SU-DHL-6 (cell line): ENCODE results near the gene HTR3B.

Experiments
- H2AFZ ChIP-seq: fragments of 200-600 bp; sonication (generic); 2 replicates; pipeline ENCODE4 v1.6.1; 2014; ENCODE audit warnings: low read depth, mild to moderate bottlenecking, moderate library complexity, mixed read lengths, antibody characterized with exemption, low read length; ENCODE audit not compliant: severe bottlenecking
- H3F3A ChIP-seq: fragments of 200-600 bp; shearing (Covaris generic); 2 replicates; pipeline ENCODE4 v1.6.0; 2016; ENCODE audit warnings: antibody characterized with exemption, mild to moderate bottlenecking; ENCODE audit not compliant: insufficient read depth
- H3K27ac ChIP-seq: fragments of 200-600 bp; sonication (generic); 2 replicates; pipeline ENCODE4 v1.5.1; 2016; ENCODE audit warnings: low read depth, mild to moderate bottlenecking, low read length, moderate library complexity, mixed read lengths
- H3K27me3 ChIP-seq: fragments of 200-600 bp; sonication (generic), shearing (Covaris generic); 2 replicates; pipeline ENCODE4 v1.6.0; 2014; ENCODE audit warnings: mild to moderate bottlenecking, low read length
- H3K36me3 ChIP-seq: fragments of 200-600 bp; sonication (generic); 2 replicates; pipeline ENCODE4 v1.6.1; 2014; ENCODE audit warnings: mild to moderate bottlenecking, low read length, mixed read lengths
- H3K4me2 ChIP-seq: fragments of 300-600, 200-600 bp; shearing (Covaris generic), sonication (generic); 2 replicates; pipeline ENCODE4 v1.6.0; 2014; ENCODE audit warnings: low read length, low read depth, mild to moderate bottlenecking; ENCODE audit not compliant: poor library complexity, severe bottlenecking
- H3K4me3 ChIP-seq: fragments of 200-600 bp; sonication (generic); 2 replicates; pipeline ENCODE4 v1.5.1; 2014; ENCODE audit warnings: antibody characterized with exemption, low read length, mild to moderate bottlenecking, mixed read lengths; ENCODE audit not compliant: insufficient read depth, poor library complexity, severe bottlenecking
- H3K79me2 ChIP-seq: fragments of 200-600 bp; sonication (generic); 2 replicates; pipeline ENCODE4 v1.6.1; 2014; ENCODE audit warnings: mild to moderate bottlenecking, low read length, moderate library complexity; ENCODE audit not compliant: insufficient read depth
- H3K9ac ChIP-seq: fragments of 200-600 bp; sonication (generic); 2 replicates; pipeline ENCODE4 v1.7.0; 2014; ENCODE audit warnings: mild to moderate bottlenecking, low read length
- H3K9me2 ChIP-seq: fragments of 200-600 bp; sonication (generic); replicated peaks from 2 replicates; pipeline ENCODE4 v1.6.1; 2014; ENCODE audit warnings: low read length; ENCODE audit not compliant: insufficient read depth
- H3K9me3 ChIP-seq: fragments of 200-600 bp; sonication (generic); 2 replicates; pipeline ENCODE4 v1.6.1; 2014; ENCODE audit warnings: low read length, mixed read lengths; ENCODE audit not compliant: insufficient read depth
- H4K20me1 ChIP-seq: fragments of 200-600 bp; sonication (generic); 2 replicates; pipeline ENCODE4 v1.6.1; 2014; ENCODE audit warnings: low read depth, mild to moderate bottlenecking, antibody characterized with exemption, low read length, moderate library complexity, mixed read lengths
- EZH2phosphoT487 ChIP-seq: fragments of 200-600 bp; sonication (generic), shearing (Covaris generic); conservative IDR thresholded peaks from 2 replicates; pipeline ENCODE4 v1.6.1; 2018; ENCODE audit warnings: mild to moderate bottlenecking, antibody characterized with exemption, low read length, moderate library complexity, mixed read lengths
- TF ChIP-seq, protein P1 (sequence below): fragments of 200-600 bp; sonication (generic); IDR thresholded peaks from one replicate; pipeline ENCODE4 v1.5.1; 2017; ENCODE audit warnings: antibody characterized with exemption, mild to moderate bottlenecking, low read length, moderate library complexity; ENCODE audit not compliant: insufficient read depth, poor library complexity, severe bottlenecking

Gene HTR3B, protein sequence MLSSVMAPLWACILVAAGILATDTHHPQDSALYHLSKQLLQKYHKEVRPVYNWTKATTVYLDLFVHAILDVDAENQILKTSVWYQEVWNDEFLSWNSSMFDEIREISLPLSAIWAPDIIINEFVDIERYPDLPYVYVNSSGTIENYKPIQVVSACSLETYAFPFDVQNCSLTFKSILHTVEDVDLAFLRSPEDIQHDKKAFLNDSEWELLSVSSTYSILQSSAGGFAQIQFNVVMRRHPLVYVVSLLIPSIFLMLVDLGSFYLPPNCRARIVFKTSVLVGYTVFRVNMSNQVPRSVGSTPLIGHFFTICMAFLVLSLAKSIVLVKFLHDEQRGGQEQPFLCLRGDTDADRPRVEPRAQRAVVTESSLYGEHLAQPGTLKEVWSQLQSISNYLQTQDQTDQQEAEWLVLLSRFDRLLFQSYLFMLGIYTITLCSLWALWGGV

DNA sequence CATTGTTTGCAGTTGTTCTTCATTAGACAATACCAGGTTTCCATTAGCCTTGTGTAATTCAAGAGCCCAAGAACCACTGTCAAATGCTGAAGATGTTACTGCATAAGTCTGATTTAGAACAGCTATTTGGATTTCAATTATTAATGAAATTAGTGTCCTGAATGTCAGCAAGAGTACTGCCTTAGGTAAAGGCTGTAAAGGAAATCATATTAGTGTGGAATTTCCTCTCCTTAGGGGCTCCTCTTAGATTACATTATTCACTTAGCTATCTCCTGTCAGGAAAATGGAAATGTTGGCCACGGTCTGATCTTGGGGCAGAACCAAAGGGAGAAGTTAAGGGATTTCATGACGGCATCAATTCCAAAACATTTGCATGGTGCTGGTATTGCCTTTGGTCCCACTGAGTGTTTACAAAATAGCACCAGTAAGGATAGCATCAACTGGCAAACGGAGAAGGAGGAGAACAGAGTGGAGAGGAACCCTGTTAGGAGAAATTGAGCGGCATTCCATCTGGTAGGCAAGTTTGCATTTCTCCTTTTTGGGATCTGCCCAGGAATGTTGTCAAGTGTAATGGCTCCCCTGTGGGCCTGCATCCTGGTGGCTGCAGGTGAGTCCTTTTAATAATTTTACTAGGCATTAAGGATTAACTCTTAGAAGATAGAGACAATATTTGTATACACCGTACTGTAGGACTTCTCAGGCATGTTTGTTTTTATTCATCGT lies at the start of gene HTR3B:
TSS of gene HTR3B (plus strand) at position 418 of the 723 bp plus-strand sequence. CDS start at position 556, 138 bp downstream.
- no peaks in the 10 kb centered on the region for H3K36me3 ChIP-seq
- no peaks in the 10 kb centered on the region for H4K20me1 ChIP-seq
- no peak for TF ChIP-seq EZH2phosphoT487
- TF ChIP-seq, protein P1, sequence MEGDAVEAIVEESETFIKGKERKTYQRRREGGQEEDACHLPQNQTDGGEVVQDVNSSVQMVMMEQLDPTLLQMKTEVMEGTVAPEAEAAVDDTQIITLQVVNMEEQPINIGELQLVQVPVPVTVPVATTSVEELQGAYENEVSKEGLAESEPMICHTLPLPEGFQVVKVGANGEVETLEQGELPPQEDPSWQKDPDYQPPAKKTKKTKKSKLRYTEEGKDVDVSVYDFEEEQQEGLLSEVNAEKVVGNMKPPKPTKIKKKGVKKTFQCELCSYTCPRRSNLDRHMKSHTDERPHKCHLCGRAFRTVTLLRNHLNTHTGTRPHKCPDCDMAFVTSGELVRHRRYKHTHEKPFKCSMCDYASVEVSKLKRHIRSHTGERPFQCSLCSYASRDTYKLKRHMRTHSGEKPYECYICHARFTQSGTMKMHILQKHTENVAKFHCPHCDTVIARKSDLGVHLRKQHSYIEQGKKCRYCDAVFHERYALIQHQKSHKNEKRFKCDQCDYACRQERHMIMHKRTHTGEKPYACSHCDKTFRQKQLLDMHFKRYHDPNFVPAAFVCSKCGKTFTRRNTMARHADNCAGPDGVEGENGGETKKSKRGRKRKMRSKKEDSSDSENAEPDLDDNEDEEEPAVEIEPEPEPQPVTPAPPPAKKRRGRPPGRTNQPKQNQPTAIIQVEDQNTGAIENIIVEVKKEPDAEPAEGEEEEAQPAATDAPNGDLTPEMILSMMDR, result no peak
- H3K9ac ChIP-seq, result no peak within 1 kb of the TSS
- no peaks in the 10 kb centered on the region for H3K9me2 ChIP-seq
- H3K79me2 ChIP-seq, result no peaks in the 10 kb centered on the region
- H3K27me3 ChIP-seq, result no peaks in the 10 kb centered on the region
- no peak within 1 kb of the TSS for H3K4me2 ChIP-seq
- no peaks in the 10 kb centered on the region for H3F3A ChIP-seq
- no peak within 1 kb of the TSS for H2AFZ ChIP-seq
- no peaks in the 10 kb centered on the region for H3K9me3 ChIP-seq
- H3K4me3 ChIP-seq, result no peak within 1 kb of the TSS
- no peak within 1 kb of the TSS for H3K27ac ChIP-seq

DNA sequence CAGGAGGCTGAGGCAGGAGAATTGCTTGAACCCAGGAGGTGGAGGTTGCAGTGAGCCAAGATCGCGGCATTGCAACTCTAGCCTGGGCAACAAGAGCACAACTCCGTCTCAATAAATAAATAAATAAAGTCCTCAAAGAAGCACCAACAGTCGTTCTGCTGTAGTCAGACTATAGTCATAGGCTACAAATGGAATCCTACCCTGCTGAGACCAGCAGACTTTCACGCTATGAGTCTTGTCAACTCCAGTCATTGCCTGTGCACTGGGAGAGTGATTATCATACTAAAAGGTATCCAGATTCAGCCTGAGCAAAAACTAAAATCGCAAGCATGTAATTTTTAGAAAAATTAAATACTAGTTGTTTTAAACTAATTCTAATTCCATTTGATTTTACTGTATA lies 48.8 kb upstream of the HTR3B start:
- Histone ChIP-seq H3K9ac (no peak overlapping the region), H3K27me3 (no peaks in the 10 kb centered on the region), H3K79me2 (no peaks in the 10 kb centered on the region), H3K27ac (no peak overlapping the region), H3K4me3 (no peak overlapping the region), H3K4me2 (no peak overlapping the region), H3F3A (no peaks in the 10 kb centered on the region), H4K20me1 (no peaks in the 10 kb centered on the region), H3K9me3 (no peaks in the 10 kb centered on the region), H3K36me3 (no peaks in the 10 kb centered on the region), H3K9me2 (no peaks in the 10 kb centered on the region), H2AFZ (no peak overlapping the region)
- no peak for TF ChIP-seq EZH2phosphoT487
- TF ChIP-seq, protein P1, result no peak

- Histone ChIP-seq H3K36me3 (no peaks in the 10 kb centered on the region), H3K4me3 (no peak overlapping the region), H3F3A (no peaks in the 10 kb centered on the region), H3K9me2 (no peaks in the 10 kb centered on the region), H4K20me1 (no peaks in the 10 kb centered on the region), H3K79me2 (peaks cover 10% of the 10 kb centered on the region; the same call in 1 of the 2 replicates), H3K9ac (no peak overlapping the region), H3K27me3 (no peaks in the 10 kb centered on the region), H3K4me2 (no peak overlapping the region), H3K9me3 (no peaks in the 10 kb centered on the region), H2AFZ (no peak overlapping the region), H3K27ac (no peak overlapping the region)
- TF ChIP-seq, protein P1, result no peak
- TF ChIP-seq EZH2phosphoT487, result no peak
These were observed 47.4 kb upstream of the HTR3B start for GRCh38 chr11:113856966-113857759.
